K562 (cell line): ENCODE measurements around the gene ADSS1. TPM values are rescaled to one million over a fixed set of nuclear protein-coding genes. Genes with fewer than 3 reads are reported as not detected.

Experiments used
- ATAC-seq: fragments of 200-7000 bp; cut with Tn5 transposase; 3 replicates; pipeline ENCODE4 v1.9.1; 2020; ENCODE audit warnings: moderate library complexity
- BruUV-seq: library from RNA; stranded (reverse); fragments of 400-500 nt; replicated peaks from 2 replicates; lab custom pipeline; 2021; lab: Mats Ljungman, UMichigan
- CTCF ChIA-PET: fragments of 300-600 bp; formaldehyde crosslinking; extraction: SDS; loops from one replicate; lab custom pipeline; 2021; ENCODE audit warnings: low intra/inter-chr PET ratio; lab: Yijun Ruan, JAX
- POLR2A ChIA-PET: fragments of 300-600, 350-650 bp; sonication (Branson Sonifier 250); formaldehyde crosslinking; extraction: SDS; loops from one replicate; lab custom pipeline; 2021; ENCODE audit warnings: antibody characterized with exemption, inconsistent platforms; lab: Yijun Ruan, JAX
- DNase-seq, 4 experiments: peaks; one replicate each; pipeline versions ENCODE4 v3.0.0 to v3.0.0-alpha.2; 2011 to 2018; ENCODE audit warnings: low spot score in 3 of 4, mixed read lengths in 3 of 4; ENCODE audit errors: extremely low read depth in 1 of 4
- FAIRE-seq: peaks from 2 replicates; lab custom pipeline; 2011; peaks lifted over from hg19 to GRCh38; lab: Jason Lieb, UNC
- H2AFZ ChIP-seq: 2 replicates; pipeline ENCODE4 v1.6.0; 2011; ENCODE audit warnings: low read depth, low read length, control low read depth, inconsistent platforms
- H3K27ac ChIP-seq: fragments of 200-600 bp; 3 replicates; pipeline ENCODE4 v1.8.0; 2011; ENCODE audit warnings: low read depth, mild to moderate bottlenecking, control low read depth, inconsistent platforms, low read length, moderate library complexity, mixed read lengths; ENCODE audit errors: extremely low read depth
- H3K27me3 ChIP-seq, 2 experiments: fragments of 300-600 bp in 1 of 2; 2 replicates in 1 of 2; 3 replicates in 1 of 2; pipeline versions ENCODE4 v1.6.0 to v1.8.0; 2011; ENCODE audit warnings: inconsistent platforms in 2 of 2, low read length in 2 of 2, mild to moderate bottlenecking in 1 of 2, mixed read lengths in 1 of 2, moderate library complexity in 1 of 2; ENCODE audit not compliant: control insufficient read depth in 2 of 2, insufficient read depth in 2 of 2
- H3K36me3 ChIP-seq: fragments of 300-600 bp; 3 replicates; pipeline ENCODE4 v1.8.0; 2011; ENCODE audit warnings: mild to moderate bottlenecking, low read length, inconsistent platforms; ENCODE audit not compliant: control insufficient read depth, insufficient read depth
- H3K4me1 ChIP-seq, 2 experiments: fragments of 200-600 bp in 1 of 2; replicated peaks in 1 of 2; 2 replicates in 1 of 2; 3 replicates in 1 of 2; pipeline versions ENCODE4 v1.5.1 to v1.8.0; 2011; ENCODE audit warnings: inconsistent platforms in 2 of 2, low read length in 2 of 2, mild to moderate bottlenecking in 1 of 2, mixed read lengths in 1 of 2, moderate library complexity in 1 of 2; ENCODE audit not compliant: control insufficient read depth in 2 of 2, insufficient read depth in 2 of 2
- H3K4me2 ChIP-seq: 2 replicates; pipeline ENCODE4 v1.6.1; 2011; ENCODE audit warnings: low read length, control low read depth, inconsistent platforms, mixed read lengths; ENCODE audit not compliant: insufficient read depth
- H3K4me3 ChIP-seq: fragments of 200-600 bp; sonication (generic), shearing (Covaris generic); 2 replicates; pipeline ENCODE4 v1.5.1; 2016; ENCODE audit warnings: control low read depth, inconsistent platforms
- H3K79me2 ChIP-seq: fragments of 200-600 bp; 3 replicates; pipeline ENCODE4 v1.8.0; 2011; ENCODE audit warnings: low read length, inconsistent platforms; ENCODE audit not compliant: control insufficient read depth, insufficient read depth
- H3K9ac ChIP-seq, 2 experiments: 2 replicates each; pipeline versions ENCODE4 v1.6.0 to v1.6.1; 2011; ENCODE audit warnings: low read depth in 2 of 2, low read length in 2 of 2, control low read depth in 1 of 2, inconsistent platforms in 1 of 2, mild to moderate bottlenecking in 1 of 2, mixed read lengths in 1 of 2; ENCODE audit not compliant: insufficient read depth in 1 of 2
- H3K9me1 ChIP-seq: one replicate; pipeline ENCODE4 v1.6.0; 2011; ENCODE audit warnings: inconsistent platforms, mild to moderate bottlenecking, low read length, moderate library complexity; ENCODE audit not compliant: control insufficient read depth, insufficient read depth
- H3K9me3 ChIP-seq: replicated peaks from 2 replicates; pipeline ENCODE4 v1.5.1; 2011; ENCODE audit warnings: low read depth, low read length, inconsistent platforms; ENCODE audit not compliant: control insufficient read depth, insufficient read depth
- H4K20me1 ChIP-seq: replicated peaks from 2 replicates; pipeline ENCODE4 v1.6.1; 2011; ENCODE audit warnings: low read length, inconsistent platforms, mixed read lengths; ENCODE audit not compliant: control insufficient read depth, insufficient read depth
- BMI1 ChIP-seq: fragments of 150-350 bp; IDR thresholded peaks from 2 replicates; pipeline ENCODE4 v1.6.1; 2014; ENCODE audit warnings: low read length
- CREB3L1 ChIP-seq: fragments of 450-650 bp; IDR thresholded peaks from 2 replicates; pipeline ENCODE4 v1.6.1; 2014; ENCODE audit warnings: low read depth, mild to moderate bottlenecking, moderate library complexity, borderline replicate concordance
- HES1 ChIP-seq: fragments of 450-650 bp; IDR thresholded peaks from 2 replicates; pipeline ENCODE4 v1.6.1; 2016; ENCODE audit warnings: low read depth, mild to moderate bottlenecking, moderate library complexity
- MTA3 ChIP-seq: fragments of 450-650 bp; formaldehyde crosslinking; IDR thresholded peaks from 2 replicates; pipeline ENCODE4 v1.6.1; 2017; ENCODE audit warnings: mild to moderate bottlenecking, borderline replicate concordance
- PTRF ChIP-seq: fragments of 450-650 bp; IDR thresholded peaks from 2 replicates; pipeline ENCODE4 v1.6.1; 2016; ENCODE audit warnings: mild to moderate bottlenecking, missing genetic modification characterization, missing compliant biosample characterization
- SFPQ ChIP-seq: fragments of 200-400 bp; formaldehyde crosslinking; IDR thresholded peaks from 2 replicates; pipeline ENCODE4 v1.6.1; 2017; ENCODE audit warnings: mild to moderate bottlenecking, low read depth, low read length, moderate library complexity
- SMARCC2 ChIP-seq: fragments of 450-650 bp; IDR thresholded peaks from 2 replicates; pipeline ENCODE4 v1.6.1; 2017; ENCODE audit warnings: antibody characterized with exemption, moderate library complexity, mild to moderate bottlenecking, low read depth
- STAG1 ChIP-seq: sonication (generic); formaldehyde crosslinking; IDR thresholded peaks from 2 replicates; pipeline ENCODE4 v1.5.0; 2020; ENCODE audit warnings: missing genetic modification reagents, borderline replicate concordance
- WGBS: fragments of 100-300 bp; shearing (Covaris generic); methylation state at CpG from one replicate; pipeline ENCODE4 v1.1.6; 2016; ENCODE audit warnings: low coverage, mixed read lengths; ENCODE audit not compliant: insufficient coverage; ENCODE audit errors: missing lambda C conversion rate; 5-methylcytosine and 5-hydroxymethylcytosine counted together
- in situ Hi-C: fragments of 300-500 bp; cut with MboI; formaldehyde crosslinking; loops from 4 replicates; pipeline ENCODE4 v1.15.0; 2018; ENCODE audit warnings: inconsistent platforms, mixed read lengths
- intact Hi-C: fragments of 100-400 bp; cut with micrococcal nuclease; formaldehyde crosslinking; loops from 2 replicates; pipeline ENCODE4 v1.14.2; 2022
- polyA plus RNA-seq, 8 experiments: library from polyadenylated mRNA; depleted of rRNA in 4 of 8; stranded (reverse) in 5 of 8; unstranded in 3 of 8; fragments of >200 nt; fragmentation: Nextera tagmentation in 2 of 8; fragmentation: Illumina TruSeq in 1 of 8; extraction: Ambion mirVana in 2 of 8; extraction: Trizol in 1 of 8; gene quantifications; 2 replicates each; pipeline versions ENCODE4 v1.2.1 to v1.2.3, GENCODE V29; 2011 to 2014; ENCODE audit warnings: inconsistent platforms in 1 of 8, missing spikeins in 1 of 8
- total RNA-seq, 7 experiments: library from RNA; depleted of rRNA in 6 of 7; stranded (reverse); fragments of >200 nt in 6 of 7; fragmentation: Illumina TruSeq in 2 of 7; extraction: Trizol in 2 of 7; gene quantifications; 2 replicates each; pipeline versions ENCODE4 v1.2.1 to v1.2.3, GENCODE V29; 2011 to 2021; ENCODE audit warnings: low replicate concordance in 1 of 7
- TF ChIP-seq, protein P1 (sequence below): fragments of 450-650 bp; IDR thresholded peaks from 2 replicates; pipeline ENCODE4 v1.6.1; 2016; ENCODE audit warnings: low read depth

ADSS1 gene
- total and polyA plus RNA-seq, 9 of the 15 experiments (the other 6 are each of a cell fraction or from before 2014, with no cell fraction given): 0.53 to 5.9 (median 3.9) TPM

DNA sequence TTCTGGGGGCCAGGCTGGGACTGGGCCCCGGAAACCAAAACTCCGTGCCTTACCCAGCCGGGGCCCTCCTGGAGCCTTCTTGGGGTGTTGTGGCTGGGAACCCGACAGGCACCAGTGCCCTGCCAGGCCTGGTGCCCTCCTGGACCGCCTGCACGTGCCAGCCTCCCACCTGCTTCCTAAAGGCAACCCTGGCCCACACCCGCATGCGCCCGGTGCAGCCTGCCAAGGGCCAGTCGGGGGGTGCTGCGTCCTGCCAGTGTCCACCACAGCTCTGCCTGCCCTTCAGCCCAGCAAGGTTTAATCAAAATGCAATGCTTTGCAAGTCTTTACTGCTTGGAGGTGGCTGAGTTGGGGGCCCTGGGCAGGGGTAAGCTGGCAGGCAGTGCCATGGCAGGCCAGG is 5.2 kb upstream of the ADSS1 start:
- in situ Hi-C loops: no loop called here
- POLR2A ChIA-PET: no interaction called here
- TF ChIP-seq BMI1 (no peak), STAG1 (CRISPR knock-in tag) (no peak), HES1 (no peak), MTA3 (no peak), CREB3L1 (no peak), SMARCC2 (no peak), PTRF (no peak), SFPQ (no peak)
- TF ChIP-seq, protein P1, sequence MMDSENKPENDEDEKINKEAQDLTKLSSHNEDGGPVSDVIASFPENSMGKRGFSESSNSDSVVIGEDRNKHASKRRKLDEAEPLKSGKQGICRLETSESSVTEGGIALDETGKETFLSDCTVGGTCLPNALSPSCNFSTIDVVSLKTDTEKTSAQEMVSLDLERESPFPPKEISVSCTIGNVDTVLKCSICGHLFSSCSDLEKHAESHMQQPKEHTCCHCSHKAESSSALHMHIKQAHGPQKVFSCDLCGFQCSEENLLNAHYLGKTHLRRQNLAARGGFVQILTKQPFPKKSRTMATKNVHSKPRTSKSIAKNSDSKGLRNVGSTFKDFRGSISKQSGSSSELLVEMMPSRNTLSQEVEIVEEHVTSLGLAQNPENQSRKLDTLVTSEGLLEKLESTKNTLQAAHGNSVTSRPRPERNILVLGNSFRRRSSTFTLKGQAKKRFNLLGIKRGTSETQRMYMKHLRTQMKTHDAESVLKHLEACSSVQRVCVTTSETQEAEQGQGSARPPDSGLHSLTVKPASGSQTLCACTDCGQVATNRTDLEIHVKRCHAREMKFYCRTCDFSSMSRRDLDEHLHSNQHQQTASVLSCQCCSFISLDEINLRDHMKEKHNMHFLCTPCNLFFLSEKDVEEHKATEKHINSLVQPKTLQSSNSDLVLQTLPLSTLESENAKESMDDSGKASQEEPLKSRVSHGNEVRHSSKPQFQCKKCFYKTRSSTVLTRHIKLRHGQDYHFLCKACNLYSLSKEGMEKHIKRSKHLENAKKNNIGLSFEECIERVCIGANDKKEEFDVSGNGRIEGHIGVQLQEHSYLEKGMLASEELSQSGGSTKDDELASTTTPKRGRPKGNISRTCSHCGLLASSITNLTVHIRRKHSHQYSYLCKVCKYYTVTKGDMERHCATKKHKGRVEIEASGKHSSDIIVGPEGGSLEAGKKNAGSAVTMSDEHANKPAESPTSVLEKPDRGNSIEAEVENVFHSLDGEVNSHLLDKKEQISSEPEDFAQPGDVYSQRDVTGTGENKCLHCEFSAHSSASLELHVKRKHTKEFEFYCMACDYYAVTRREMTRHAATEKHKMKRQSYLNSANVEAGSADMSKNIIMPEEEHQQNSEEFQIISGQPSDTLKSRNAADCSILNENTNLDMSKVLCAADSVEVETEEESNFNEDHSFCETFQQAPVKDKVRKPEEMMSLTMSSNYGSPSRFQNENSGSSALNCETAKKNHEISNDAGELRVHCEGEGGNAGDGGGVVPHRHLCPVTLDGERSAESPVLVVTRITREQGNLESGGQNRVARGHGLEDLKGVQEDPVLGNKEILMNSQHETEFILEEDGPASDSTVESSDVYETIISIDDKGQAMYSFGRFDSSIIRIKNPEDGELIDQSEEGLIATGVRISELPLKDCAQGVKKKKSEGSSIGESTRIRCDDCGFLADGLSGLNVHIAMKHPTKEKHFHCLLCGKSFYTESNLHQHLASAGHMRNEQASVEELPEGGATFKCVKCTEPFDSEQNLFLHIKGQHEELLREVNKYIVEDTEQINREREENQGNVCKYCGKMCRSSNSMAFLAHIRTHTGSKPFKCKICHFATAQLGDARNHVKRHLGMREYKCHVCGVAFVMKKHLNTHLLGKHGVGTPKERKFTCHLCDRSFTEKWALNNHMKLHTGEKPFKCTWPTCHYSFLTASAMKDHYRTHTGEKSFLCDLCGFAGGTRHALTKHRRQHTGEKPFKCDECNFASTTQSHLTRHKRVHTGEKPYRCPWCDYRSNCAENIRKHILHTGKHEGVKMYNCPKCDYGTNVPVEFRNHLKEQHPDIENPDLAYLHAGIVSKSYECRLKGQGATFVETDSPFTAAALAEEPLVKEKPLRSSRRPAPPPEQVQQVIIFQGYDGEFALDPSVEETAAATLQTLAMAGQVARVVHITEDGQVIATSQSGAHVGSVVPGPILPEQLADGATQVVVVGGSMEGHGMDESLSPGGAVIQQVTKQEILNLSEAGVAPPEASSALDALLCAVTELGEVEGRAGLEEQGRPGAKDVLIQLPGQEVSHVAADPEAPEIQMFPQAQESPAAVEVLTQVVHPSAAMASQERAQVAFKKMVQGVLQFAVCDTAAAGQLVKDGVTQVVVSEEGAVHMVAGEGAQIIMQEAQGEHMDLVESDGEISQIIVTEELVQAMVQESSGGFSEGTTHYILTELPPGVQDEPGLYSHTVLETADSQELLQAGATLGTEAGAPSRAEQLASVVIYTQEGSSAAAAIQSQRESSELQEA: no peak

More for the DNA sequence above, 5.2 kb upstream of the ADSS1 start:
- H3K9me3 ChIP-seq: no peaks in the 10 kb centered on the region
- 0 out of 4 replicates have a peak overlapping the region, but pooled peaks of 1 of the 2 experiments have one; percentile 17 for H3K9ac ChIP-seq
- no TSS peak for BruUV-seq
- CTCF ChIA-PET: no interaction called here
- DNase-seq: no peak
- no peak overlapping the region for H3K27ac ChIP-seq
- H3K4me2 ChIP-seq: no peak overlapping the region
- H4K20me1 ChIP-seq: peaks cover 3% of the 10 kb centered on the region; the same call in 1 of the 2 replicates
- no peak overlapping the region for H2AFZ ChIP-seq
- no peaks in the 10 kb centered on the region for H3K9me1 ChIP-seq
- FAIRE-seq: no peak
- peaks cover 0 to 53% of the 10 kb centered on the region in 2 experiments; a peak in 3 of 5 replicates for H3K4me1 ChIP-seq
- intact Hi-C loops: no loop called here
- H3K79me2 ChIP-seq: no peaks in the 10 kb centered on the region
- peaks cover 3% of the 10 kb centered on the region; the same call in 1 of the 3 replicates for H3K36me3 ChIP-seq
- H3K27me3 ChIP-seq: no peaks in the 10 kb centered on the region
- WGBS: 95% methylated on average over 6 of the region's 11 CpGs
- no peak overlapping the region for H3K4me3 ChIP-seq
- no peak for ATAC-seq
